T-helper 17 cell (primary cell): ENCODE data around the gene VPS13A. TPM values are rescaled to one million over a fixed set of nuclear protein-coding genes. Genes with fewer than 3 reads are reported as not detected.
"Not testable (repeated sequence)": the region's sequence is repeated elsewhere in the genome, so short reads cannot be mapped to it uniquely, and the experiment has no call there.

ENCODE experiments used
- ATAC-seq: fragments of 150-1000 bp; cut with Tn5 transposase; 2 replicates; pipeline ENCODE4 v1.10.0; 2021; ENCODE audit warnings: mild to moderate bottlenecking, moderate library complexity
- DNase-seq, 3 donors: peaks; one replicate each; pipeline versions ENCODE4 v3.0.0 to v3.0.0-alpha.2; 2020 to 2021
- H3K9me3 ChIP-seq: one replicate; pipeline ENCODE4 v1.7.0; 2013; ENCODE audit warnings: low read length, mild to moderate bottlenecking; ENCODE audit not compliant: control insufficient read depth, poor library complexity, severe bottlenecking
- H3K27ac Mint-ChIP-seq: one replicate; pipeline ENCODE4 v1.8.0; 2022; ENCODE audit warnings: mild to moderate bottlenecking, moderate library complexity, mixed read lengths
- H3K27me3 Mint-ChIP-seq: one replicate; pipeline ENCODE4 v1.8.0; 2022; ENCODE audit warnings: mixed read lengths
- H3K36me3 Mint-ChIP-seq: one replicate; pipeline ENCODE4 v1.8.0; 2022; ENCODE audit warnings: low read depth, mixed read lengths
- H3K4me1 Mint-ChIP-seq: one replicate; pipeline ENCODE4 v1.8.0; 2022; ENCODE audit warnings: mild to moderate bottlenecking, mixed read lengths
- H3K4me3 Mint-ChIP-seq: one replicate; pipeline ENCODE4 v1.8.0; 2022; ENCODE audit warnings: mild to moderate bottlenecking, moderate library complexity, mixed read lengths
- total RNA-seq, 4 donors: library from RNA in 2 of 4; stranded (reverse) in 2 of 4; gene quantifications; one replicate each; pipeline ENCODE4 v1.2.3 and lab custom pipeline; 2022 to 2026

Gene VPS13A
- total RNA-seq, 2 donors from 2014 or later: 43.8 to 61.9 TPM

DNA sequence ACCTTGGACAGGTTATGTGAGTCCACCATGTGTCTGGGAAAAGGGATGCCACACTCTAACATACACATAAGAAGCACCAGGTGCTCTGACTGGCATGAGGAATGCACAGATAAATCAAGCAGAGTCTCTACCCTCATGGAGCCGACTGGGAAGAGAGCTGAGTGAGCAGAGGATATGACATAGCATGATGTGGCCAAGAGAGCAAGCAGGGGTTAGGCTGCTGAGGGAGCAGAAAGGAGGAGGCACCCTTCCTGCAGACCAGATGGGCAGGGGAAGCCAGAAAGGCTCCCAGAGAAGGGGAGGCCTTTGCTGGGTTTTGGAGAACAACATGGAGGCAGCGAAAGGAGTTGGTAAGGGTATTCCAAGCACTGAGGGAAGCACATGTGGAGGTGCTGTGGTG lies 247.7 kb downstream of the VPS13A start:
- no peak for ATAC-seq
- H3K9me3 ChIP-seq: no peaks in the 10 kb centered on the region
- DNase-seq: no peak
- Mint-ChIP-seq H3K27ac (no peak overlapping the region), H3K4me1 (no peaks in the 10 kb centered on the region), H3K4me3 (no peak overlapping the region), H3K27me3 (no peaks in the 10 kb centered on the region), H3K36me3 (no peaks in the 10 kb centered on the region)

DNA sequence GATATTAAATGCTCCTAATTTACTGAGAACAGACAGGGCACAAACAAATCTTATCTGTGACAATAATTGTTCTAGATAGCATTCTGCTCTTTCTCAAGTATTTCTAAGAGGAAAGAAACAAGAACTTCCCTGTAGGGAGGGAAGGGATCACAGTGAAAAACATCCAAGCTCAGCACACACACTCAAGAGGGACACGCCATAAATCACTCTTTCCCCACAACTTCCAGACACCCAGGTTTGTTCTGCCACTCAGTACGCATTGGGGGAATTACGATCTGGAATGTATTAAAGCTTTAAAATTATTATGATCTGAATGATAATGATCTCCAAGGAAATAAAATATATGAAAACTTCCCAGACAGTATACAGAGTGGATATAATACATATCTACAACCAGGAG lies 249.4 kb downstream of the VPS13A start:
- Mint-ChIP-seq H3K27me3 (no peaks in the 10 kb centered on the region), H3K4me1 (no peaks in the 10 kb centered on the region), H3K27ac (no peak overlapping the region), H3K36me3 (no peaks in the 10 kb centered on the region), H3K4me3 (no peak overlapping the region)
- no peak for DNase-seq
- no peaks in the 10 kb centered on the region for H3K9me3 ChIP-seq
- ATAC-seq: no peak

DNA sequence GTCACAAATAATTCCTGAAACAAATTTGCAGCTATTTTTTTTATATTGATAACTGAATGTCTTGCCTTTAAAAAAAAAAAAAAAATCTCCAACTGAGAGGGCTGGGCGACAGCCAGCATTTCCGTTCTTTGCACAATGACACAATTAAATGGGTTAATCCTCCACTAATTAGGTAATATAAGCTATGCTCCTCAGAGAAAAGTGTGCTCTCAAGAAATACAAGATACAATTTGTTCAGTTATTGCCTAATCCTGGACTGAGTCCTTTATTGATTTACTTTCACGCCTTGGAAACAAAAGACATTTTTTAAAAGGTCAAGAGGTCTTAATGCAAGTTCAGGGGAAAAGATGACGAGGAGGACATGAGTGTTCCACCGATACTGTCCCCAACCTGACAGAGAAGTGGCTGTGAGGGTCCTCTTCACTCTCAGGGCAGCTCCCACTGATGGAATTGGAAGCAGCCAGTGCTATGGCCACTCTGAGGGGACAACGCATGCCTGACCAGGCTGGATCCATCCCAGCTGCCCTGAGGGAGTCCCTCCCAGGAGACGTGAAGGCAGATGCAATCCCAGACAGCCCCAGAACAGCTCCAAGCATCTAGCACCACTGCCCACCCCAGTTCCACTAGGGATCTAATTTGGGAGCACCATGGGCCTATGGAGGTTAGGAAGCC lies 250.1 kb downstream of the VPS13A start:
- Mint-ChIP-seq H3K27ac (no peak overlapping the region), H3K27me3 (no peaks in the 10 kb centered on the region), H3K4me1 (no peaks in the 10 kb centered on the region), H3K4me3 (no peak overlapping the region), H3K36me3 (no peaks in the 10 kb centered on the region)
- no peaks in the 10 kb centered on the region for H3K9me3 ChIP-seq
- DNase-seq (no peak), ATAC-seq (no peak)

DNA sequence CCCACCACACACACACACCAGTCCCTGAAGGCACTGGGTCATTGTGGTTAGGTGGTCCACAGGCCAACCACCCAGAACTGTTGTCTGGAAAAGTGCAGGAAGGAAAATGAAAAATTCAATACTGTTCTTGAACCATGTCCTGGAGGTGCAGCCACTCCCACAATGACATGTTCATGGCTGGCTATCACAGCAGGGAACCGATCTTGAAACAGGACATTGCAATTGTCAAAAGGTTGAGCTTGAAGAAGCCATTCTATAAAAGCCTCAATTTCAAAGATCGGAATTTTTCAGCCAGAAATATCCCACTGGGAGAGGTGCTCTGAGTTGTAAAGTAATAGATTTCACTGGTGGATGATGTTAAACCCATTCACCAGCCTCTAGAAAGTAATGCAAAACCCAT lies 252.6 kb downstream of the VPS13A start:
- H3K36me3 Mint-ChIP-seq: no peaks in the 10 kb centered on the region
- peaks cover 4% of the 10 kb centered on the region for H3K4me1 Mint-ChIP-seq
- no peak for ATAC-seq
- DNase-seq: no peak
- no peaks in the 10 kb centered on the region for H3K9me3 ChIP-seq
- no peaks in the 10 kb centered on the region for H3K27me3 Mint-ChIP-seq
- no peak overlapping the region for H3K27ac Mint-ChIP-seq
- no peak overlapping the region for H3K4me3 Mint-ChIP-seq

DNA sequence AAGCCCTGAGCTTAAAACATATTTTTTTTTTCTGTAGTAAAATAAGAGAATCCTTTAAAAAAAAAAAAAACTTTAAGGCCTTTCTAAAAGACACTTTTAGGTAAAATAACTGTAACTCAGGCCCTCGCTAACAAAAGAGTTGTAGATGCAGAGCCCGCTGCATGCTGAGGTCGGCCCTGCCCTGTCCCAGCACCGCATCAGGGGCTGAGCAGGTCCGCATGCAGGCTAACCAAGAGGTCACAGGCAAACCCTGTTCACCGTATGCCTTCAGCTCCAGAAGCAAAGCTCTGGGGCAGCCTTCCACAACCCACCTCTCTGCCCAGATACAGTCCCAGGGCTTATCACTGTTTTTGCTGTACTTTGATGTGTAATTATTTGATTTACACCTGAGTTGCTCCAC lies 254.7 kb downstream of the VPS13A start:
- ATAC-seq (no peak), DNase-seq (no peak)
- H3K9me3 ChIP-seq: no peaks in the 10 kb centered on the region
- Mint-ChIP-seq H3K27me3 (peaks cover 13% of the 10 kb centered on the region), H3K27ac (no peak overlapping the region), H3K4me3 (no peak overlapping the region), H3K36me3 (no peaks in the 10 kb centered on the region), H3K4me1 (peaks cover 4% of the 10 kb centered on the region)

DNA sequence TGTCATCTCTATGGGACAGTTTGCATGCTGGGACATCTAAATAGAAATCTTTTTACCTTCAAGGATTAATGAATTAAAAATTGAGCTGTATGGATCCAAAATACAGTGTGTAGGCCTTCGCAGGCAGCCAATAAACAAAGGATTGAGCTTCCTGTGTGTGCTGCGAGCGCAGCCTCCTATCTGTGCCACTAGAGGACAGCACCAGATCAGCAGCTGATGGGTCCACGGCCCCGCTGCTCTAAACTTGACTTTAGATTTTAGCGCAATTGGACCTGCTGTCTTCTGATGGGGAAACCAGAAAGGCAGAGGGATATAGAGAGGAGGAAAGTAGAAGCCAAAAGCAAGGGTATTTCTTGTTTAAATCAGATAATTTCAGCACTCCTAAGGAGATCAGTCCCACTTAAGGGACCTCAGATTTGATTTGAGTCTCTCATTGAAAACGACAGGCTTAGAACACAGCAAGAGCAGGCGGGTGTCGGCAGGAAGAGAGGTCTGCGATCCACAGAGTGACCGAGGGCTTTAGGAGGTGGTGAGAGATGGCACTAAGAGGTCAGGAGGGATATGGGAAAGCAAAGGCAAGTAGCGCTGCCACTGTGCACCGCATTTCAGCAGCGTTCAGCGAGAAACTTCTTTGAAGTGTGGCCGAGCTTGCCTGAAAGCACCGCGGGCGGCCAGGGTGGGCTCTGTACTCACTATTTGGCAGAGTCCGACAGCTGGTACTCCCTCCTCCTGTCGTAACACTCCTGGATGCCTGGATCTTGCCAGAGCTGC lies 256.5 kb downstream of the VPS13A start:
- Mint-ChIP-seq H3K27me3 (peaks cover 30% of the 10 kb centered on the region), H3K4me3 (peak overlapping the region; percentile 49), H3K27ac (no peak overlapping the region), H3K36me3 (peaks cover 2% of the 10 kb centered on the region), H3K4me1 (peaks cover 4% of the 10 kb centered on the region)
- DNase-seq (peak in 2 of 3 donors; percentile 14 to 19), ATAC-seq (peak; percentile 91)
- no peaks in the 10 kb centered on the region for H3K9me3 ChIP-seq

DNA sequence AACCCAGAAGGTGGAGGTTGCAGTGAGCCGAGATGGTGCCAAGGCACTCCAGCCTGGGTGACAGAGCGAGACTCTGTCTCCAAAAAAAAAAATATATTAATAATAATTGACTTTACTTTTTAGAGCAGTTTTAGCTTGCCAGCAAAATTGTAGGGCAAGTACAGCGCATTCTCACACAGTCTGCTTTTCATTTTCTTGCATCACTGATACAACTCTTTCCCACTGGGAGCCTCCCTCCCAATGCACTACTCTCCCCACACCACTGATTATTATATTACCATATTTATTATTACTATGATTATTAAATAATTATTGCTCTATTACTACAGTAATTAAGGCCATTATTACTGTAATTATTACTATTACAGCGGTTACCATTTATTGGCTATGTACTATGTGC lies 257.9 kb downstream of the VPS13A start:
- H3K27me3 Mint-ChIP-seq: peaks cover 36% of the 10 kb centered on the region
- H3K4me1 Mint-ChIP-seq: peaks cover 4% of the 10 kb centered on the region
- ATAC-seq: no peak
- no peak overlapping the region for H3K4me3 Mint-ChIP-seq
- DNase-seq: no peak
- no peak overlapping the region for H3K27ac Mint-ChIP-seq
- peaks cover 4% of the 10 kb centered on the region for H3K36me3 Mint-ChIP-seq
- H3K9me3 ChIP-seq: no peaks in the 10 kb centered on the region

DNA sequence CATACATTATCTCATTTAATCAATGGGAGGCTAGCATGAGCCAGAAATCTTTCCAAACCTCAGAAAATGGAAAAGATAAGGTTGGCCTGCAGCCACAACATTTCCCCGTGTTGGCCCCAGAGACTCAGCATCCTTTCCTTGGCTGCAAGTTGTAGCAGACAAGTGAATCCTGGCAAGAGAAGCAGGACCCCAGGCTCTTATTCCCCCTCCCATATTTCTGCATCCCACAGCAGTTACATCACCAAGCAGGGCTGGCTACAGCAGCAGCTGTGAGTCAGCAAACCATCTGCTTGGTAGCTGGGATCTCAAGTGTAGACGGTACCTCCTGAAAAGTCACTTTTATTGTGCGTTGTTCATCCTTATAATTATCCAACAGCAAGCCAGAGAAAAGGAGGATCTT lies 258.4 kb downstream of the VPS13A start:
- no peaks in the 10 kb centered on the region for H3K9me3 ChIP-seq
- H3K4me1 Mint-ChIP-seq: peaks cover 4% of the 10 kb centered on the region
- no peak overlapping the region for H3K4me3 Mint-ChIP-seq
- DNase-seq (no peak), ATAC-seq (no peak)
- H3K27ac Mint-ChIP-seq: no peak overlapping the region
- H3K27me3 Mint-ChIP-seq: peaks cover 36% of the 10 kb centered on the region
- peaks cover 4% of the 10 kb centered on the region for H3K36me3 Mint-ChIP-seq

DNA sequence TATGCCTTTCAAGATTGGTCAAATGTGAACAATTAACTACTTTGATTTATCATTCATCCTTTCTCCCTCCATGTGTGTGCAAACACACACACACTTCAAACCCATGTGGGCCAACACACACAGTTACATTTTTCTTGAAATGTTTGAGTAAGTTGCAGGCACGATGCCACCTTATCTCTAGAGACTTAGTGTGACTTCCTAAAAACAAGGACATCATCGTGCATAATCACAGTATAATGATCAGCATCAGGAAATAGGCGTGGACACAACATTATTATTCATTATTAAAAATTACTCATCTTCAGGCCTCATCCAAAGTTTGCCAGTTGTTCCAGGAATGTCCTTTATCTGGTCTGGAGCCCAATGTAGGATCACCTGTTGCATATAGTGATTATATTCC lies 261.3 kb downstream of the VPS13A start:
- H3K4me1 Mint-ChIP-seq: peaks cover 4% of the 10 kb centered on the region
- DNase-seq: no peak
- H3K36me3 Mint-ChIP-seq: peaks cover 4% of the 10 kb centered on the region
- no peaks in the 10 kb centered on the region for H3K9me3 ChIP-seq
- peaks cover 40% of the 10 kb centered on the region for H3K27me3 Mint-ChIP-seq
- ATAC-seq: no peak
- H3K4me3 Mint-ChIP-seq: no peak overlapping the region
- H3K27ac Mint-ChIP-seq: no peak overlapping the region

DNA sequence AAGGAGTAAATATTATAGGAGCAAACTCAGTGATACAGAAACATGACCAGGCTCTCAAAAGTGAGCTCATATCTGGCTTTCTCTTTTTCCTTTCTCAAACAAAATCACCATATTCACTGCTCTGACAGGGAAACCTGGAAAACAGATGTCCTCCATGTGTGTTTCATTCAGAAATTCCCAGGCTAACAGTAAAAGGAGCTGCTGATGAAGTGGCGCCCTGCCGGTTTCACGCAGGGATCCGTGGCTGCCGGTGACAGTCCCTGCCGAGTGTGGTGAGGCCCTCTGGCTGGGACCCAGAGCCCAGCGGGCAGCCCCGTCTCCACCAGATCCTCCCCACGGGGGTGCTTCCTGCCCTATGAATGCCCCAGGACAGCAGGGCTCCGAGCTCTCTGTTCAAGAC lies 262.7 kb downstream of the VPS13A start:
- H3K27ac Mint-ChIP-seq: no peak overlapping the region
- H3K4me3 Mint-ChIP-seq: no peak overlapping the region
- H3K9me3 ChIP-seq: no peaks in the 10 kb centered on the region
- H3K4me1 Mint-ChIP-seq: no peaks in the 10 kb centered on the region
- H3K36me3 Mint-ChIP-seq: peaks cover 4% of the 10 kb centered on the region
- no peak for ATAC-seq
- no peak for DNase-seq
- peaks cover 40% of the 10 kb centered on the region for H3K27me3 Mint-ChIP-seq

DNA sequence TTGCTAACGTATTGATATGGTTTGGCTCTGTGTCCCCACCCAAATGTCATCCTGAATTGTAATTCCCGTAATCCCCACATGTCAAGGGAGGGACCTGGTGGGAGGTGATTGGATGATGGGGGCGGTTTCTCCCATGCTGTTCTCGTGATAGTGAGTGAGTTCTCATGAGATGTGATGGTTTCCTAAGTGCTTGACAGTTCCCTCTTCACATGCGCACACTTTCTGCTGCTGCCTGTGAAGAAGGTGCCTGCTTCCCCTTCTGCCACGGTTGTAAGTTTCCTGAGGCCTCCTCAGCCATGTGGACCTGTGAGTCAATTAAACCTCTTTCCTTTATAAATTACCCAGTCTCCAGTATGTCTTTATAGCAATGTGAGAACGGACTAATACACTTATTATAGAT lies 263.8 kb downstream of the VPS13A start:
- not testable (repeated sequence) for DNase-seq, H3K9me3 ChIP-seq, H3K4me3 Mint-ChIP-seq, H3K4me1 Mint-ChIP-seq, H3K27ac Mint-ChIP-seq, H3K36me3 Mint-ChIP-seq, ATAC-seq
- peaks cover 35% of the 10 kb centered on the region for H3K27me3 Mint-ChIP-seq

DNA sequence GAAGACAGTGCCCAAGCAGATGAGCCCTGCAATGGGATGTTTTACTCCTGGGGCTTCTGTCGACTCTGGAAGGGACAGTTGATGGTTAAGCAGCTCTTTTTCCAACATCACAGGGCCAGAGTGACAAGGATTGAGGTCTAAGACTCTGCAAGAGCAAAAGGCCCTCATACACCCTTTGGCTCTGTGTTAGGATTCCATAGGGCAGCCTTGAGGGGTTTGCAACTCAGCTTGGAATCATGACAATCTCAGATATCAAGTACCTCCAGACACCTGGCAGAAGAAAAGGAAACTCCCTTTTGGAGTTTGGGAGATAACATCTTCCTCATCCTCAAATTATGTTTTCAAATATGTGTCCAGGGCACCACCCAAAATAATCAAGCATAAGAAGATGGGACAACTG lies 265.1 kb downstream of the VPS13A start:
- ATAC-seq: no peak
- Mint-ChIP-seq H3K27ac (no peak overlapping the region), H3K27me3 (peaks cover 23% of the 10 kb centered on the region), H3K4me3 (no peak overlapping the region), H3K36me3 (peaks cover 6% of the 10 kb centered on the region), H3K4me1 (no peaks in the 10 kb centered on the region)
- H3K9me3 ChIP-seq: no peaks in the 10 kb centered on the region
- DNase-seq: no peak

DNA sequence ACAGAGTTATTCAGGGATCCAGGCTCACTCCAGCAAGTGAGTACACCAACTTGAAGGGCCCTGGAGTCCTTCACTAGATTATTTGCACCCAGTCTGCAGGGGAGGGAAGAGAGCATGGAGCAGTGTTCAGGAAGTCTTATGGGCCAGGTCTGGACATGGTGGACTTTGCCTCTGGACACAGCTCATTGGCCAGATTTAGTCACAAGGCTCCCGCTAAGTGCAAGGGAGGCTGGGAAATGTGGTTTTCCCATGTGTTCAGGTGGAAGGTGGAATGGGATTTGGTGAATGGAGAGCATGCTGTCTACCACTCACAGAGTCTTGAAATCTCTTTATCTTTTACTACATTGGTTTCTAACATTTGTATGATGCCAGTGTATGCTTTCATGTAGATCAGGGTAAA lies 270.3 kb downstream of the VPS13A start:
- Mint-ChIP-seq H3K36me3 (peaks cover 7% of the 10 kb centered on the region), H3K27ac (no peak overlapping the region), H3K4me1 (no peaks in the 10 kb centered on the region), H3K4me3 (no peak overlapping the region), H3K27me3 (peaks cover 25% of the 10 kb centered on the region)
- ATAC-seq (no peak), DNase-seq (no peak)
- H3K9me3 ChIP-seq: no peaks in the 10 kb centered on the region
